CD4-positive, alpha-beta memory T cell (primary cell): ENCODE results near the gene FGD2. TPM values are rescaled to one million over a fixed set of nuclear protein-coding genes. Genes with fewer than 3 reads are reported as not detected.
A peak's percentile ranks its signal among the peaks of the same experiment; 100 is the strongest.

Source experiments
- CTCF ChIA-PET: fragments of 350-600 bp; sonication (Branson Sonifier 250); formaldehyde crosslinking; loops from one replicate; lab custom pipeline; 2021; ENCODE audit warnings: inconsistent platforms; ENCODE audit not compliant: partially characterized antibody; lab: Charles Lee
- POLR2A ChIA-PET: fragments of 350-600 bp; sonication (Branson Sonifier 250); formaldehyde crosslinking; loops from one replicate; lab custom pipeline; 2021; ENCODE audit not compliant: partially characterized antibody; lab: Charles Lee
- DNase-seq, 5 donors: peaks; one replicate each; pipeline versions ENCODE4 v3.0.0 to v3.0.0-alpha.2; 2020 to 2022; ENCODE audit warnings: mixed read lengths in 1 of 5
- H3K27ac ChIP-seq: one replicate; pipeline ENCODE4 v1.7.0; 2013; ENCODE audit warnings: low read depth, low read length
- H3K27me3 ChIP-seq: 2 replicates; pipeline ENCODE4 v1.7.0; 2013; ENCODE audit warnings: mild to moderate bottlenecking, low read length, moderate library complexity; ENCODE audit not compliant: insufficient read depth
- H3K36me3 ChIP-seq: 2 replicates; pipeline ENCODE4 v1.7.0; 2013; ENCODE audit warnings: mild to moderate bottlenecking, low read length, moderate library complexity; ENCODE audit not compliant: insufficient read depth
- H3K4me1 ChIP-seq: 2 replicates; pipeline ENCODE4 v1.7.0; 2013; ENCODE audit warnings: mild to moderate bottlenecking, low read length, moderate library complexity; ENCODE audit not compliant: insufficient read depth
- H3K4me3 ChIP-seq, 2 donors: one replicate each; pipeline ENCODE4 v1.7.0; 2013; ENCODE audit warnings: low read length in 2 of 2, mild to moderate bottlenecking in 1 of 2
- H3K9me3 ChIP-seq, 2 donors: one replicate each; pipeline ENCODE4 v1.7.0; 2013; ENCODE audit warnings: low read length in 2 of 2, control low read depth in 1 of 2; ENCODE audit not compliant: control insufficient read depth in 1 of 2
- H3K27ac Mint-ChIP-seq, 7 donors: one replicate each; pipeline ENCODE4 v1.8.0; 2020 to 2021; ENCODE audit warnings: mixed read lengths in 7 of 7, mild to moderate bottlenecking in 6 of 7, inconsistent platforms in 3 of 7, moderate library complexity in 3 of 7
- H3K27me3 Mint-ChIP-seq, 2 donors: one replicate each; pipeline ENCODE4 v1.8.0; 2020 to 2021; ENCODE audit warnings: mixed read lengths in 2 of 2
- H3K36me3 Mint-ChIP-seq, 2 donors: one replicate each; pipeline ENCODE4 v1.8.0; 2020 to 2021; ENCODE audit warnings: mixed read lengths in 2 of 2, inconsistent platforms in 1 of 2, mild to moderate bottlenecking in 1 of 2
- H3K4me1 Mint-ChIP-seq, 4 donors: one replicate each; pipeline ENCODE4 v1.8.0; 2020 to 2021; ENCODE audit warnings: mixed read lengths in 4 of 4, mild to moderate bottlenecking in 1 of 4
- H3K4me3 Mint-ChIP-seq, 8 donors: one replicate each; pipeline ENCODE4 v1.8.0; 2020 to 2021; ENCODE audit warnings: mixed read lengths in 8 of 8, mild to moderate bottlenecking in 7 of 8, moderate library complexity in 6 of 8, inconsistent platforms in 3 of 8
- H3K9me3 Mint-ChIP-seq, 8 donors: one replicate each; pipeline ENCODE4 v1.8.0; 2020 to 2021; ENCODE audit warnings: mixed read lengths in 8 of 8, mild to moderate bottlenecking in 5 of 8, inconsistent platforms in 3 of 8, moderate library complexity in 1 of 8
- intact Hi-C: fragments of 100-400 bp; cut with micrococcal nuclease; formaldehyde crosslinking; loops from one replicate; pipeline ENCODE4 v1.15.1; 2023
- polyA plus RNA-seq, 2 donors: library from polyadenylated mRNA; unstranded; fragments of 300-500 nt; fragmentation: Illumina TruSeq; gene quantifications; one replicate each; pipeline ENCODE4 v1.2.3, GENCODE V29; 2021
- total RNA-seq, 2 experiments: library from RNA; stranded (reverse); gene quantifications; one replicate each; pipeline ENCODE4 v1.2.3, GENCODE V29; 2021

Gene FGD2
- 1 to 10 TPM; 1.4 to 1.5 TPM for total RNA-seq
- under 1 TPM in 1 of 2 donors, not detected in 1; 0.11 TPM for polyA plus RNA-seq

GRCh38 chr6:37005061-37005810 is at the start of gene FGD2:
Gene FGD2 (plus strand): TSS chr6:37005655. CDS start chr6:37005818, 163 bp downstream.
- Histone ChIP-seq H3K36me3 (no peaks in the 10 kb centered on the region), H3K27me3 (no peaks in the 10 kb centered on the region), H3K9me3 (no peaks in the 10 kb centered on the region), H3K4me3 (peak within 1 kb of the TSS in 1 of 2 donors; percentile 37), H3K4me1 (peaks cover 17% of the 10 kb centered on the region), H3K27ac (peak within 1 kb of the TSS; percentile 28)
- Mint-ChIP-seq H3K27me3 (no peaks in the 10 kb centered on the region), H3K9me3 (no peaks in the 10 kb centered on the region), H3K4me1 (peaks cover 9 to 25% (median 17%) of the 10 kb centered on the region in 4 donors), H3K36me3 (no peaks in the 10 kb centered on the region), H3K27ac (peak within 1 kb of the TSS; percentile 0 to 92 (median 85)), H3K4me3 (peak within 1 kb of the TSS; percentile 59 to 87 (median 82))
- DNase-seq: no peak
- ChIA-PET CTCF (interaction anchor here (0.7 to 3.6 kb wide), 6 partner anchors 13 to 477 kb away, joined by 3 to 39 read pairs (median 4); partner anchors contain the start of genes MTCH1 and PI16), POLR2A (interaction anchor here (0.6 to 1.4 kb wide), 4 partner anchors 19 to 405 kb away, joined by 3 to 4 read pairs (median 3); partner anchors contain the start of genes C6orf89 and MTCH1)
- intact Hi-C loops: no loop called here

- POLR2A ChIA-PET: interaction anchor here (1.0 to 3.3 kb wide), 8 partner anchors 8 to 81 kb away, joined by 3 to 26 read pairs (median 5); partner anchors contain the start of genes C6orf89, MTCH1 and PPIL1
- peak overlapping the region; percentile 70 to 94 (median 88) for H3K27ac Mint-ChIP-seq
- H3K4me1 ChIP-seq: peaks cover 64% of the 10 kb centered on the region
- H3K4me3 Mint-ChIP-seq: peak overlapping the region; percentile 83 to 93 (median 88)
- CTCF ChIA-PET: interaction anchor here (0.6 to 3.9 kb wide), 12 partner anchors 9 to 428 kb away, joined by 3 to 21 read pairs (median 3); partner anchors contain the start of gene C6orf89
- intact Hi-C loops: no loop called here
- no peaks in the 10 kb centered on the region for H3K9me3 Mint-ChIP-seq
- no peaks in the 10 kb centered on the region for H3K9me3 ChIP-seq
- H3K4me3 ChIP-seq: peak overlapping the region; percentile 5 to 35
- no peaks in the 10 kb centered on the region for H3K27me3 ChIP-seq
- no peaks in the 10 kb centered on the region for H3K27me3 Mint-ChIP-seq
- no peak for DNase-seq
- peak overlapping the region; percentile 33 for H3K27ac ChIP-seq
- peaks cover 45 to 62% (median 54%) of the 10 kb centered on the region in 4 donors for H3K4me1 Mint-ChIP-seq
- H3K36me3 ChIP-seq: no peaks in the 10 kb centered on the region
- H3K36me3 Mint-ChIP-seq: no peaks in the 10 kb centered on the region
Measured at GRCh38 chr6:36955671-36956445, 49.6 kb upstream of the FGD2 start.

- H3K36me3 Mint-ChIP-seq: peaks cover 0 to 4% of the 10 kb centered on the region in 2 donors
- no peaks in the 10 kb centered on the region for H3K27me3 Mint-ChIP-seq
- ChIA-PET POLR2A (interaction anchor here (1.2 to 3.3 kb wide), 6 partner anchors 7 to 70 kb away, joined by 3 to 26 read pairs (median 6); partner anchors contain the start of genes C6orf89 and MTCH1), CTCF (interaction anchor here (0.6 to 3.9 kb wide), 12 partner anchors 10 to 428 kb away, joined by 3 to 21 read pairs (median 3); partner anchors contain the start of genes C6orf89 and MTCH1)
- DNase-seq: no peak
- peaks cover 70% of the 10 kb centered on the region for H3K4me1 ChIP-seq
- peak overlapping the region; percentile 83 to 93 (median 88) for H3K4me3 Mint-ChIP-seq
- no peaks in the 10 kb centered on the region for H3K36me3 ChIP-seq
- no peaks in the 10 kb centered on the region for H3K27me3 ChIP-seq
- no peaks in the 10 kb centered on the region for H3K9me3 Mint-ChIP-seq
- peaks cover 48 to 68% (median 58%) of the 10 kb centered on the region in 4 donors for H3K4me1 Mint-ChIP-seq
- H3K27ac Mint-ChIP-seq: peak overlapping the region in 6 of 7 donors; percentile 70 to 94 (median 84)
- H3K9me3 ChIP-seq: no peaks in the 10 kb centered on the region
- H3K4me3 ChIP-seq: peak overlapping the region; percentile 5 to 35
- H3K27ac ChIP-seq: peak overlapping the region; percentile 33
- intact Hi-C loops: no loop called here
Measured at GRCh38 chr6:36956446-36956820, 49.0 kb upstream of the FGD2 start.

- intact Hi-C loops: no loop called here
- no peaks in the 10 kb centered on the region for H3K9me3 Mint-ChIP-seq
- Histone ChIP-seq H3K4me1 (peaks cover 80% of the 10 kb centered on the region), H3K27ac (no peak overlapping the region), H3K4me3 (no peak overlapping the region), H3K9me3 (no peaks in the 10 kb centered on the region), H3K36me3 (no peaks in the 10 kb centered on the region), H3K27me3 (no peaks in the 10 kb centered on the region)
- H3K36me3 Mint-ChIP-seq: peaks cover 2 to 4% of the 10 kb centered on the region in 2 donors
- ChIA-PET CTCF (interaction anchor here (0.9 kb wide), 1 partner anchor 72 kb away, joined by 3 read pairs; the partner anchor contains the start of gene C6orf89), POLR2A (no interaction called here)
- no peaks in the 10 kb centered on the region for H3K27me3 Mint-ChIP-seq
- peak overlapping the region in 1 of 8 donors; percentile 9 for H3K4me3 Mint-ChIP-seq
- peak overlapping the region in 2 of 7 donors; percentile 70 to 81 for H3K27ac Mint-ChIP-seq
- H3K4me1 Mint-ChIP-seq: peaks cover 51 to 78% (median 65%) of the 10 kb centered on the region in 4 donors
- DNase-seq: no peak
Measured at GRCh38 chr6:36957773-36958271, 47.6 kb upstream of the FGD2 start.

GRCh38 chr6:36958775-36959554 is 46.5 kb upstream of the FGD2 start:
- intact Hi-C loops: no loop called here
- ChIA-PET CTCF (no interaction called here), POLR2A (interaction anchor here (1.8 kb wide), 1 partner anchor 46 kb away, joined by 5 read pairs; no protein-coding TSS in a partner anchor)
- Histone ChIP-seq H3K27me3 (no peaks in the 10 kb centered on the region), H3K4me3 (no peak overlapping the region), H3K36me3 (no peaks in the 10 kb centered on the region), H3K9me3 (no peaks in the 10 kb centered on the region), H3K4me1 (peaks cover 80% of the 10 kb centered on the region), H3K27ac (no peak overlapping the region)
- peak overlapping the region in 1 of 8 donors; percentile 9 for H3K4me3 Mint-ChIP-seq
- no peaks in the 10 kb centered on the region for H3K9me3 Mint-ChIP-seq
- H3K27me3 Mint-ChIP-seq: no peaks in the 10 kb centered on the region
- peaks cover 54 to 79% (median 67%) of the 10 kb centered on the region in 4 donors for H3K4me1 Mint-ChIP-seq
- no peak for DNase-seq
- H3K36me3 Mint-ChIP-seq: peaks cover 5 to 6% of the 10 kb centered on the region in 2 donors
- peak overlapping the region in 1 of 7 donors; percentile 70 for H3K27ac Mint-ChIP-seq

- CTCF ChIA-PET: no interaction called here
Measured at GRCh38 chr6:36959555-36960250, 45.8 kb upstream of the FGD2 start.

More at GRCh38 chr6:36959555-36960250, 45.8 kb upstream of the FGD2 start:
- DNase-seq: no peak
- Histone ChIP-seq H3K36me3 (no peaks in the 10 kb centered on the region), H3K27ac (no peak overlapping the region), H3K27me3 (no peaks in the 10 kb centered on the region), H3K9me3 (no peaks in the 10 kb centered on the region), H3K4me1 (peaks cover 80% of the 10 kb centered on the region), H3K4me3 (no peak overlapping the region)
- intact Hi-C loops: loop anchor here (5.0 kb wide), 1 partner anchor 47 kb away; no protein-coding TSS in a partner anchor
- H3K27me3 Mint-ChIP-seq: no peaks in the 10 kb centered on the region
- peaks cover 50 to 79% (median 65%) of the 10 kb centered on the region in 4 donors for H3K4me1 Mint-ChIP-seq
- peaks cover 5 to 6% of the 10 kb centered on the region in 2 donors for H3K36me3 Mint-ChIP-seq
- POLR2A ChIA-PET: interaction anchor here (1.8 kb wide), 1 partner anchor 46 kb away, joined by 5 read pairs; no protein-coding TSS in a partner anchor
- H3K9me3 Mint-ChIP-seq: no peaks in the 10 kb centered on the region
- H3K27ac Mint-ChIP-seq: peak overlapping the region in 6 of 7 donors; percentile 10 to 87 (median 74)
- H3K4me3 Mint-ChIP-seq: peak overlapping the region in 3 of 8 donors; percentile 2 to 12 (median 9)
